ENCODE data around the gene ARIH2. TPM values are rescaled to one million over a fixed set of nuclear protein-coding genes. Genes with fewer than 3 reads are reported as not detected.

ARIH2 gene
- polyA plus RNA-seq, 1 donor from 2014 or later: 153 TPM

DNA sequence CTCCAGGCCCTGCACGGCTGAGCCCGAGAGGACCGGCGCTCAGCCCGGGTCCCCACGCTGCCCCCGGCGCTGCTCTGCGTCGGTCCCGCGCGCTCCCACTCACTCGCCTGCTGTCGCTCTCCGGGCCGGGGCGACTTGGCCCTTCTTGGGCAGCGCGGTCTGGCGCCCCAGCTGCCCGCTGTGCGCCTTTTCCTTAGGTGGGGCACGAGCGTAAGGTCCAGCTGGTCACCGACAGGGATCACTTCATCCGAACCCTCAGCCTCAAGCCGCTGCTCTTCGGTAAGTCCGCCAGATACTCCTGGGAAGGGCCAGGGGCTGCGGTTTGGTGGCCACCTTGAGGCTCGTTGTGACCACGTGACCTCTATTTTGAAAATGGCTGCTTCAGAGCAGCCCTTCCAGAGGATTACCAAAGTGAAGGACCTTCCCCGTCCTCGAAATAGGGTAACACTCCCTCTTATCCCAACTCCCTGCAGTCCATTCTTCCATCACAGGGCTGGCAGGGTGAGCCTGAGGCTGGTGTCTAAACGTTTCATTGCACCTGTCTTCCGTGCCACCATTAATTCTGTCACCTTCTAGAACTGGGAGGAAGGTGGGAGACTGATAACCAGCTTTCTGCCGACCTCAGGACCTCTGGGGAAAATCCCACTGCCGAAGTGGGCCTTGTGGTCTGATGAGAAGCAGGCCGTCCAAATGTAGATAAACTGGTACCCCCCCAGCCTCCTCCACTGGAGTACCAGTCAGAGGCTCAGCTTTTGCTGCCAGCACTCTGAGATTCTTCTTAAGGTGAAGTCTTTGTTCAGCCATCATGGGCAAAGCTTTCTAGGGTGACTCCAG is 72.2 kb downstream of the ARIH2 start:
- Histone ChIP-seq H3K79me2 (replicated peaks; ENCODE audit: insufficient read depth, low read length) (peaks cover 16% of the 10 kb centered on the region), H3K9me3 (ENCODE audit: low read length) (no peaks in the 10 kb centered on the region), H4K20me1 (ENCODE audit: insufficient read depth) (no peaks in the 10 kb centered on the region), H3K4me2 (ENCODE audit: low read length) (peak overlapping the region; percentile 75), H3K4me3 (ENCODE audit: low read length) (peak overlapping the region; percentile 83), H3K27ac (ENCODE audit: low read length) (peak overlapping the region; percentile 92), H3K9me2 (ENCODE audit: insufficient read depth, low read length) (no peaks in the 10 kb centered on the region), H3F3A (ENCODE audit: insufficient read depth, low read length, poor library complexity, severe bottlenecking) (peaks cover 6% of the 10 kb centered on the region), H3K36me3 (ENCODE audit: insufficient read depth, low read length) (no peaks in the 10 kb centered on the region), H2AFZ (ENCODE audit: low read depth, low read length) (no peak overlapping the region), H3K27me3 (ENCODE audit: insufficient read depth, low read depth, low read length) (no peaks in the 10 kb centered on the region), H3K9ac (ENCODE audit: low read length) (peak overlapping the region; percentile 79)
- TF ChIP-seq EZH2 (IDR thresholded peaks at IDR 0.05; ENCODE audit: borderline replicate concordance, insufficient read depth, low read length, poor library complexity, severe bottlenecking): no peak
- TF ChIP-seq POLR2AphosphoS5 (IDR thresholded peaks at IDR 0.05): no peak
- peak; percentile 66 for TF ChIP-seq TAF1 (IDR thresholded peaks at IDR 0.05; ENCODE audit: low read depth)
- TF ChIP-seq RAD21 (conservative IDR thresholded peaks at IDR 0.05): no peak
- no peak for TF ChIP-seq EP300 (conservative IDR thresholded peaks at IDR 0.05; ENCODE audit: poor library complexity, severe bottlenecking)
- peak; percentile 23 for TF ChIP-seq REST (IDR thresholded peaks at IDR 0.05; ENCODE audit: borderline replicate concordance)
- TF ChIP-seq SMC3 (conservative IDR thresholded peaks at IDR 0.05; ENCODE audit: poor library complexity): no peak
- TF ChIP-seq MXI1 (conservative IDR thresholded peaks at IDR 0.05; ENCODE audit: poor library complexity, severe bottlenecking): no peak
- no peak for TF ChIP-seq CTCF (IDR thresholded peaks at IDR 0.05; ENCODE audit: poor library complexity, severe bottlenecking)

- H3F3A ChIP-seq (ENCODE audit: insufficient read depth, low read length, poor library complexity, severe bottlenecking): peaks cover 6% of the 10 kb centered on the region
- TF ChIP-seq SMC3 (conservative IDR thresholded peaks at IDR 0.05; ENCODE audit: poor library complexity) (no peak), CTCF (IDR thresholded peaks at IDR 0.05; ENCODE audit: poor library complexity, severe bottlenecking) (no peak)
- no peaks in the 10 kb centered on the region for H3K9me2 ChIP-seq (ENCODE audit: insufficient read depth, low read length)
- H3K9ac ChIP-seq (ENCODE audit: low read length): peak overlapping the region; percentile 79
- no peak overlapping the region for H2AFZ ChIP-seq (ENCODE audit: low read depth, low read length)
- no peaks in the 10 kb centered on the region for H4K20me1 ChIP-seq (ENCODE audit: insufficient read depth)
- H3K9me3 ChIP-seq (ENCODE audit: low read length): no peaks in the 10 kb centered on the region
- peaks cover 16% of the 10 kb centered on the region for H3K79me2 ChIP-seq (replicated peaks; ENCODE audit: insufficient read depth, low read length)
- peak overlapping the region; percentile 83 for H3K4me3 ChIP-seq (ENCODE audit: low read length)
- H3K36me3 ChIP-seq (ENCODE audit: insufficient read depth, low read length): no peaks in the 10 kb centered on the region
- H3K4me2 ChIP-seq (ENCODE audit: low read length): peak overlapping the region; percentile 75
- H3K27me3 ChIP-seq (ENCODE audit: insufficient read depth, low read depth, low read length): no peaks in the 10 kb centered on the region
- no peak overlapping the region for H3K27ac ChIP-seq (ENCODE audit: low read length)
Observed at GRCh38 chr3:48991851-48992545, 73.4 kb downstream of the ARIH2 start.
